ENCODE results near the gene SEC63.
"Not testable (repeated sequence)": the region's sequence is repeated elsewhere in the genome, so short reads cannot be mapped to it uniquely, and the experiment has no call there.

Gene SEC63, protein sequence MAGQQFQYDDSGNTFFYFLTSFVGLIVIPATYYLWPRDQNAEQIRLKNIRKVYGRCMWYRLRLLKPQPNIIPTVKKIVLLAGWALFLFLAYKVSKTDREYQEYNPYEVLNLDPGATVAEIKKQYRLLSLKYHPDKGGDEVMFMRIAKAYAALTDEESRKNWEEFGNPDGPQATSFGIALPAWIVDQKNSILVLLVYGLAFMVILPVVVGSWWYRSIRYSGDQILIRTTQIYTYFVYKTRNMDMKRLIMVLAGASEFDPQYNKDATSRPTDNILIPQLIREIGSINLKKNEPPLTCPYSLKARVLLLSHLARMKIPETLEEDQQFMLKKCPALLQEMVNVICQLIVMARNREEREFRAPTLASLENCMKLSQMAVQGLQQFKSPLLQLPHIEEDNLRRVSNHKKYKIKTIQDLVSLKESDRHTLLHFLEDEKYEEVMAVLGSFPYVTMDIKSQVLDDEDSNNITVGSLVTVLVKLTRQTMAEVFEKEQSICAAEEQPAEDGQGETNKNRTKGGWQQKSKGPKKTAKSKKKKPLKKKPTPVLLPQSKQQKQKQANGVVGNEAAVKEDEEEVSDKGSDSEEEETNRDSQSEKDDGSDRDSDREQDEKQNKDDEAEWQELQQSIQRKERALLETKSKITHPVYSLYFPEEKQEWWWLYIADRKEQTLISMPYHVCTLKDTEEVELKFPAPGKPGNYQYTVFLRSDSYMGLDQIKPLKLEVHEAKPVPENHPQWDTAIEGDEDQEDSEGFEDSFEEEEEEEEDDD

GRCh38 chr6:107957909-107958688 is at the start of gene SEC63:
TSS of gene SEC63 (minus strand) at chr6:107958208. CDS start at chr6:107958009, 199 bp downstream.
- peak; percentile 94 for DNase-seq (ENCODE audit: low read depth)

- no peak for DNase-seq (ENCODE audit: low read depth)
Observed at GRCh38 chr6:108005961-108006360, 48.0 kb upstream of the SEC63 start.

GRCh38 chr6:108004861-108005260 is 46.9 kb upstream of the SEC63 start:
- DNase-seq (ENCODE audit: low read depth) = no peak

- no peak for DNase-seq (ENCODE audit: low read depth)
Observed at GRCh38 chr6:108002365-108003221, 44.6 kb upstream of the SEC63 start.

DNA sequence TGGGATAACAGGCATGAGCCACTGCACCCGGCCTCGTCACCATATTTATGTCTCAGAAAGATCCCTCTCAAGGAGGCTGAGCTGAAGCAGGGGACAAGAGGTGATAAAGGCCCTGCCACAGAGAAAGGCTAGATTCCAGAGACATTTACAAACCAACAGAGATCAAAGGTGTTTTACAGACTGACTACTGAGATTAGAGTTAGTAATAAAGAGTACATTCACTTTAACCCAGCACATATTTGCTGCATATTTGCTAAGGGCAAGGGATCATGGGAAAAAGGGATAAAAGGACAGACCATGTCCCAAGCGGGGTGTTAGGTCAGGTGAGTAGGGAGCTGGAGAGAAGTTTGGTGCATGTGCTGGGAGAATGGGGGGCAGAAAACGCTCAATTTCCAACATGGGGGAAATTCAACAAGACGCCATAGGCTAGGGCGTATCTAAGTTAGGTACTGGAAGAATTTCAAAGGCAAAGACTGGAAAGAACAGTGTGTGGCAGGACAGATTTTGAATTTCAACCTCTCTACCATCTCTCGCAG is 43.8 kb upstream of the SEC63 start:
- DNase-seq (ENCODE audit: low read depth) = no peak

DNA sequence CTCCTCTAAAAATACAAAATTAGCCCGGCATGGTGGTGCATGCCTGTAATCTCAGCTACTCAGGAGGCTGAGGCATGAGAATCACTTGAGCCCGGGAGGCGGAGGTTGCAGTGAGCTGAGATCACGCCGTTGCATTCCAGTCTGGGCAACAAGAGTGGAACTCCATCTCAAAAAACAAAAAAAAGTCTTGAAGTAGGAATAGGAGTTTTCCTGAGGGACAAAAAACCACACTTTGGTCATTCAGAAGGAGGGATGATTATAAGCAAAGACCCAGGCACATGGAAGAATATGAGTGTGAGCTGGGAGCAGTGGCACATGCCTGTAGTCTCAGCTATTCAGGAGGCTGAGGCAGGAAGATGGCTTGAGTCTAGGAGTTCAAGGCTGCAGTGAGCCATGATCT is 42.3 kb upstream of the SEC63 start:
- not testable (repeated sequence) for DNase-seq (ENCODE audit: low read depth)

- no peak for DNase-seq (ENCODE audit: low read depth)
Observed at GRCh38 chr6:107999341-107999740, 41.3 kb upstream of the SEC63 start.

DNA sequence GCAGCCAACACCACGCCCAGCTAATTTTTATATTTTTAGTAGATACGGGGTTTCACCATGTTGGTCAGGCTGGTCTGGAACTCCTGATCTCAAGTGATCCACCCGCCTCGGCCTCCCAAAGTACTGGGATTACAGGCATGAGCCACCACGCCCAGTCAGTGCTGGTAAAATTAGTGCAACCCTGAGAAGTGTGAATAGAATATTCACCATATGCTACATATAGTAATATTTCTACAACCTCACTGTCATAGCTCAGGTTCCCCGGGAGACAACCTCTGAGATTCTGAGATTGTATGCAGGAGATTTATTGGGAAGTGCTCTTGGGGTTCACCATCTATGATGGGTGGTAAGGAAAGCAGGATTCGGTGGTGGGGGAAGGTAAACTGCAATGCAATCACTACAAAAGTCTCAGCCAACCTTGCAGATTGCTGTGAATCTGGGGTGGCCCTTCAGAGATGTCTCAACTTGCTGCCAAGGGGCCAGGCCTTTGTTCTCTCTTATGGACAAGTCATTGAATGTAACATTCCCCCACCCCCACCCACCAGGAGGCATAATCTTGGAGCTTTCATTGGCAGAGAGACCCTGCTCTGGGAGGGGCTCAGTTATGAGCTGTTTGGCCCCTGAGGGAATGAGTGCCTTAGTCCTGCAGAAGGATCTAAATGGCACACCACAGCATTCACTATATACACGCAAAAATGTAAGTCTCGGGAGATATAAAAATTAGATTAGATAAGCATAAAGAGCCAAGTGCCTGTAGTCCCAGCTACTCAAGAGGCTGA is 34.0 kb upstream of the SEC63 start:
- DNase-seq (ENCODE audit: low read depth) = no peak

- DNase-seq (ENCODE audit: low read depth) = no peak
Observed at GRCh38 chr6:107991061-107991460, 33.1 kb upstream of the SEC63 start.

DNA sequence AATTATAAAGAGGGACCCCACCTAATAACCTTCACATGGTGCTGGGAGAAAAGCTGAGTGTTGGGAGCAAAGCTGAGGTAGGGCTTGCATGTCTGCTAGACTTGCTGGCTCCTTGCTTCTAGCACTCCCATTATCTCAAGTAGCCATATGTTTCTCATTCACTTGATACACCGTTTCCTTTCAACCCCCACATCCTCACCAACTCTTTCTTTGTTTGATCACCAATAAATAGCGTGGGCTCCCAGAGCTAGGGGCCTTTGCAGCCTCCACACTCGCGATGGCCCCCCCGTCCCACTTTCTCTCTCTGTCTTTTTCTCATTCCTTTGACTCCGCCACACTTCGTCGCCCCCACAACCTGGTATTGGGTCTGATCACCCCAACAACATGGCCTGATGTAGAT is 32.6 kb upstream of the SEC63 start:
- DNase-seq (ENCODE audit: low read depth) = not testable (repeated sequence)

- DNase-seq (ENCODE audit: low read depth) = no peak
Observed at GRCh38 chr6:107989166-107990094, 31.4 kb upstream of the SEC63 start.

GRCh38 chr6:107988570-107988969 is 30.6 kb upstream of the SEC63 start:
- no peak for DNase-seq (ENCODE audit: low read depth)

- DNase-seq (ENCODE audit: low read depth) = no peak
Observed at GRCh38 chr6:107987805-107988204, 29.8 kb upstream of the SEC63 start.

DNA sequence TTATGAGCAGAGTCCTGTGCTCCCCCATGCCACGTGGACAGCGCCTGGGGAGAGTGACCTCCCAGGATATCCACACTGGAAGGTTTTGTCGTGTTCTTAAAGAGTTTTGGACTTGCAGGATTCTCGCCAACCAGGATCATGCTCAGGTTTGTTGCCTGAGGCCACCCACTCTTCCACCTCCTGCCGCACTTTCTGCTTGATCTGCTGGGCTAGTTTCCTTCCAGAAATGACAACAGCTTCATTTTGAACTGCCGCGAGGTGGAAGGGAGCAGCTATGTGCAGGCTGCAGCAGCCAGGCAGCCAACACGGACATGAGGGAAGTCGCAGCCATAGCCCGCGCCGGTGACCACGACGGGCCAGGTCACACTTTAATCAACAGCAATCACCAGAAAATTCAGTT is 27.7 kb upstream of the SEC63 start:
- DNase-seq (ENCODE audit: low read depth) = no peak

DNA sequence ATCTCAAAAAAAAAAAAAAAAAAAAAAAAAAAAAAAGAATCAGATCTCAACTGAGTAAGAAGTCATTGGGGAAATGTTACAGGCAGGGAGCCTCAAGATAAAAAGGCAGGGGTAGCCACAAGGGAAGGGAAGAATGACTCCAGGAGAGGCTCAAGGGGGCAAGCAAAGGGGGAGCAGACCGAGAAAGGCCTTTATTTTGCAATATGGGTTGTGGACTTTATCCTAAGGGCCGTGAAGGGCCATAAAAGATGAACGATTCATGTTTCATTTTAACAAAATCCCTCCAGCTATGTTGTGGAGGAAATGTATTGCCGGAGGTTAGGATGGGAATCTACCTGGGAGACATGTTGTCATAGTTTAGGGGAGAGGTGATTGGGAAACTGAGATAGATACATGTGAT is 25.8 kb upstream of the SEC63 start:
- DNase-seq (ENCODE audit: low read depth) = no peak

GRCh38 chr6:107982486-107982885 is 24.5 kb upstream of the SEC63 start:
- no peak for DNase-seq (ENCODE audit: low read depth)

GRCh38 chr6:107981695-107982094 is 23.7 kb upstream of the SEC63 start:
- no peak for DNase-seq (ENCODE audit: low read depth)

GRCh38 chr6:107977283-107977682 is 19.3 kb upstream of the SEC63 start:
- DNase-seq (ENCODE audit: low read depth) = no peak

DNA sequence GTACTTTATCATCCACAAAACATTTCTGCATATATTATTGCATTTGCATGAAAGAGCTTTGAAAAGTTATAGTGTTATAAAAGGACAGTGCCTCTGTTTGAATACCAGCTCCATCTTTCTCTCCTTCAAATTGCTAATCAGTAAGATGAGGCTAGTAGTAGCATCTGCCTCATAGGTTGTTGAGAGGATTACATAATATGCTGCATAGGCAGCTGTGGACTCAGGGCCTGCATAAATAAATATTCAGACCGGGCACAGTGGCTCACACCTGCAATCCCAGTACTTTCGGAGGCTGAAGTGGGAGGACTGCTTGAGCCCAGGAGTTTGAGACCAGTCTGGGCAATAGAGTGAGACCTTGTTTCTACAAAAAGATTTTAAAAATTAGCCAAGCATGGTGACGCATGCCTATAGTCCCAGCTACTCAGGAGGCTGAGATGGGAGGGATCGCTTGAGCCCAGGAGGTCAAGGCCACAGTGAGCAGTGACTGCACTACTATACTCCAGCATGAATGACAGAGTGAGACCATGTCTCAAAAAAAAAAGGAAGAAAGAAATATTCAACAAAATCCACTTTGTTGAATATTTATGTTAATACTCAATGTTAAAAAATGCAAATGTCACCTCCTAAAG is 18.3 kb upstream of the SEC63 start:
- no peak for DNase-seq (ENCODE audit: low read depth)

All from activated gamma-delta T cell treated with anti-CD3 and anti-CD28 coated beads, Interleukin-2, amount 50 U/mL, for 16 hours (primary cell).